ENCODE data around the gene PRELID1.

DNA sequence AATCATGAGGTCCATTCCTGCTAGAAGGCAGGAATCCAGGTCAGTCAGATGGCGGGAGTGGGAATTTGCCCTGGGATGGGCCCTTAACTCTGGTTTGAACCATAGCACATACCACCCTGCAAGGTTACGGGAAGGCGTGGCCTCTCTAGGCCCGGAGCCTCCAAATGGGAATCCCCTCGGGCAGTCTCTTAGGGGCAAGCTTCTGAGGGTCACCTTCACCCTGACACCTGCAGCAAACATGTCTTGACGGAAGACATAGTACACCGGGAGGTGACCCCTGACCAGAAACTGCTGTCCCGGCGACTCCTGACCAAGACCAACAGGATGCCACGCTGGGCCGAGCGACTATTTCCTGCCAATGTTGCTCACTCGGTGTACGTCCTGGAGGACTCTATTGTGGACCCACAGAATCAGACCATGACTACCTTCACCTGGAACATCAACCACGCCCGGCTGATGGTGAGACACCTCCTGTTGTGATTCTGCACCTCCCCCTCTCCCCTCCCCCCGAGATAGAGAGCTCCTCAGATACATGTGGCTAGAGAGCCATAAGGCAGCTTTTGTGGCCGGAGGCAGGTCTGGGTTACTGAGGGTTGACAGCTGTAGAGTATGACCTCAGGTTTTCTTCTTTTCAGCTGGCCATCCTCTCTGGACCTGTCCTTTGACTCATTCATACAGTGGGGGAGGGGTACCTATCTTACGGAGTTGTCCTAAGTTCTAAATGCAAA lies 957 bp downstream of the PRELID1 start:
- TF ChIP-seq, protein P1, sequence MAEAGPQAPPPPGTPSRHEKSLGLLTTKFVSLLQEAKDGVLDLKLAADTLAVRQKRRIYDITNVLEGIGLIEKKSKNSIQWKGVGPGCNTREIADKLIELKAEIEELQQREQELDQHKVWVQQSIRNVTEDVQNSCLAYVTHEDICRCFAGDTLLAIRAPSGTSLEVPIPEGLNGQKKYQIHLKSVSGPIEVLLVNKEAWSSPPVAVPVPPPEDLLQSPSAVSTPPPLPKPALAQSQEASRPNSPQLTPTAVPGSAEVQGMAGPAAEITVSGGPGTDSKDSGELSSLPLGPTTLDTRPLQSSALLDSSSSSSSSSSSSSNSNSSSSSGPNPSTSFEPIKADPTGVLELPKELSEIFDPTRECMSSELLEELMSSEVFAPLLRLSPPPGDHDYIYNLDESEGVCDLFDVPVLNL (IDR thresholded peaks at IDR 0.05; ENCODE audit: low read depth, low read length) = no peak
- no peak for TF ChIP-seq SP1 (IDR thresholded peaks at IDR 0.05; ENCODE audit: low read depth, low read length)
- TF ChIP-seq, protein P2, sequence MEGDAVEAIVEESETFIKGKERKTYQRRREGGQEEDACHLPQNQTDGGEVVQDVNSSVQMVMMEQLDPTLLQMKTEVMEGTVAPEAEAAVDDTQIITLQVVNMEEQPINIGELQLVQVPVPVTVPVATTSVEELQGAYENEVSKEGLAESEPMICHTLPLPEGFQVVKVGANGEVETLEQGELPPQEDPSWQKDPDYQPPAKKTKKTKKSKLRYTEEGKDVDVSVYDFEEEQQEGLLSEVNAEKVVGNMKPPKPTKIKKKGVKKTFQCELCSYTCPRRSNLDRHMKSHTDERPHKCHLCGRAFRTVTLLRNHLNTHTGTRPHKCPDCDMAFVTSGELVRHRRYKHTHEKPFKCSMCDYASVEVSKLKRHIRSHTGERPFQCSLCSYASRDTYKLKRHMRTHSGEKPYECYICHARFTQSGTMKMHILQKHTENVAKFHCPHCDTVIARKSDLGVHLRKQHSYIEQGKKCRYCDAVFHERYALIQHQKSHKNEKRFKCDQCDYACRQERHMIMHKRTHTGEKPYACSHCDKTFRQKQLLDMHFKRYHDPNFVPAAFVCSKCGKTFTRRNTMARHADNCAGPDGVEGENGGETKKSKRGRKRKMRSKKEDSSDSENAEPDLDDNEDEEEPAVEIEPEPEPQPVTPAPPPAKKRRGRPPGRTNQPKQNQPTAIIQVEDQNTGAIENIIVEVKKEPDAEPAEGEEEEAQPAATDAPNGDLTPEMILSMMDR (IDR thresholded peaks at IDR 0.05 in 2 of 3, conservative IDR thresholded peaks at IDR 0.05 in 1 of 3; ENCODE audit: control insufficient read depth in 2 of 3, extremely low read depth in 1 of 3, insufficient read depth in 1 of 3, low read depth in 3 of 3, low read length in 3 of 3) = no peak
